GM19397 (cell line): Measurements from ENCODE around the gene C6orf47.
A peak's percentile ranks its signal among the peaks of the same experiment; 100 is the strongest.

Experiments used
- ATAC-seq: cut with Tn5 transposase; IDR thresholded peaks from one replicate; pipeline ENCODE4 v1.9.1; 2021; ENCODE audit warnings: mild to moderate bottlenecking, moderate library complexity; ENCODE audit not compliant: unreplicated experiment

C6orf47 gene

GRCh38 chr6:31661262-31662123 lies 915 bp upstream of the C6orf47 start:
- no peak for ATAC-seq

GRCh38 chr6:31659649-31660380 lies 763 bp downstream of the C6orf47 start:
- ATAC-seq, result no peak

DNA sequence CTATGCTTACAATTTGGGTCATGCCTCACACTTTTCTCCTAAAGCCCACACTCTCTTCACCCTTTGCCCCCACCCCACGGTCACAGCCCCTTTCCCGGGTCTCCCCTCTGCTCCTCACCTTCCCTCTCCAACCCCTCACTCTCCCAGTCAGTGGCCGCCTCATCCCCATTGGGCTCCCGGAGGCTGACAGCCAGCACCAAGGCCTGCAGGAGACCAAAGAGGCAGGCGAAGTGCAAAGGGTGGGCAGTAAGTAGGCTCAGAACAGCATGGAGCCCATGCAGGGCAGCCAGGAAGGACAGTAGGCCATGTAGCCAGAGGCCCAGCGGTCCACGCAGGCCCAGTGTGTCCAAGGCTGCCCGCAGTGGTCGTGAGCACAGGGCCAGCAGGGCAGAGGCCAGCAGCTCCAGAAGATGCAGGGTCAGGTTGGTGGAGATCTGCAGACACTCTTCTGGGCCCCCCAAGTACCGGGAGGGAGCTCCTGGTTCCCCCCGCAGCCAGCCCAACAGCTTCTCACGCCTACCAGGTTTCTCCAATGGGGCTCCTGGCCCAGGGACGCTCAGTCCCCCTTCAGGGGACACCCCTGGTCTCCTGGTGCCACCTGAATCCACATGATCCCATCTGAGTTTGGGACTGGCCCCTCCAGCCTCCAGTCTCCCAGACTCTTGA lies 1.5 kb downstream of the C6orf47 start:
- no peak for ATAC-seq

DNA sequence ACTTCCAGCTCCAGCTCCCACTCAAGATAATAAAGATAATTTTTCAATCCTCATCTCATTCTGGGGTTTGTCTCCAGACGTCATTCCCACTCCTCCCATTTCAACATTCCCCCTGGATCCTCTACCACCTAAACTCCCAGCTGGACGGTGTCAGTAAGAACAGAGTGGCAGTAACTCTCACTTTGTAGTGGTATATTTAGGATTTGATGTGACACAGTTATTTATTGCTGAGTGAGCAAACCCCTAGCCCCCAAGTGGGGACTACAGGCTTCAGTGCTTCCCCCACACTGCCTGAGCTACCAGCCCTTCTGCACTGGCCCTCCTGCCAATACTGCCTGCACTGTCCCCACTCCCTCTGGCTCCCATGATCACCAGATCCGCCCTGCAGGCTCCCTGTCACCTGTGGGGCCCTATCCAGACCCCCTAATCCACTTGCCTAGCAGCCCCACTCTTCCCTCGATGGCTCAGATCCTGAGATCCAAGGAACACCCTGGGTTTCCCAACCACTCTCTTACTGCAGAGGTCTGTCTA lies 2.4 kb downstream of the C6orf47 start:
- ATAC-seq, result no peak

- ATAC-seq, result no peak
Measured at GRCh38 chr6:31657406-31658157, 3.0 kb downstream of the C6orf47 start.

DNA sequence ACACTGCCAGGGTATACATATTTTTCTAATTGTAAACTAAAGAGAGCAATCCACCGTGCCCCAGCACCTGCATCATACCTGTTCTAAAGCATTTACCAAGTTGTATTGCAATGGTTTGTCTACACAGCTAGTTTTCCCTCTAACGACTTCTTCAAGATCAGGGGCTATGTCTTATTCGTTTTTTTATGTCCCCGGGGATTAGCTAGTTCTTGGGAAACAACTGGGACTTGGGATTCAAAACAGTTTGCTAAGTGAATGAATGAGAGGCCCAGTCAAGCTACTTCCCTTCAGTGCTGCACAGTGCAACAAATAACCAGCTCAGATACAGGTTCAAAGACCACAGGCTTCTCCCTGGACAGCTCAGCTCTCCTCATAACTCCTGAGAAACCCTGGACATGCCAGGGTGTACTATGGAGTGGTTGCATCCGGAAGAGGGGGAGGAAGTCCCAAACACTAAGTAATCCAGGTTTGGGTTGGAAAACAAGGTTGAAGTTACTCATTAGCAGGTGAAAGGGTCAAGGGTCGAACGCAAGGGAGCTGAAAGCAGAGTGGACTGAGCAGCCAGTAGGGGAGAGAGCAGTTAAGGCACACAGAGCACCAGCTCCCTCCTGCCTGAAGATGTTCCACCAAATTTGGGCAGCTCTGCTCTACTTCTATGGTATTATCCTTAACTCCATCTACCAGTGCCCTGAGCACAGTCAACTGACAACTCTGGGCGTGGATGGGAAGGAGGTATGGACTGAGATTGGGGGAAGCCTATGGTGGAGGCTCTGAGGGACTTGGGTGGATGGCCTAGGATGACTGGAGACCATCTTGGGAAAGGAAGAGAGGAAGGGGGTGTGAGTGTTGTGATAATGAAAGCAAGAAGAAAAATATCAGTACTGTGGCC lies 5.0 kb downstream of the C6orf47 start, which contains the start of gene APOM:
TSS of gene APOM (plus strand) at position 546 of the 889 bp plus-strand sequence. CDS start at position 619, 73 bp downstream.
- no peak for ATAC-seq

DNA sequence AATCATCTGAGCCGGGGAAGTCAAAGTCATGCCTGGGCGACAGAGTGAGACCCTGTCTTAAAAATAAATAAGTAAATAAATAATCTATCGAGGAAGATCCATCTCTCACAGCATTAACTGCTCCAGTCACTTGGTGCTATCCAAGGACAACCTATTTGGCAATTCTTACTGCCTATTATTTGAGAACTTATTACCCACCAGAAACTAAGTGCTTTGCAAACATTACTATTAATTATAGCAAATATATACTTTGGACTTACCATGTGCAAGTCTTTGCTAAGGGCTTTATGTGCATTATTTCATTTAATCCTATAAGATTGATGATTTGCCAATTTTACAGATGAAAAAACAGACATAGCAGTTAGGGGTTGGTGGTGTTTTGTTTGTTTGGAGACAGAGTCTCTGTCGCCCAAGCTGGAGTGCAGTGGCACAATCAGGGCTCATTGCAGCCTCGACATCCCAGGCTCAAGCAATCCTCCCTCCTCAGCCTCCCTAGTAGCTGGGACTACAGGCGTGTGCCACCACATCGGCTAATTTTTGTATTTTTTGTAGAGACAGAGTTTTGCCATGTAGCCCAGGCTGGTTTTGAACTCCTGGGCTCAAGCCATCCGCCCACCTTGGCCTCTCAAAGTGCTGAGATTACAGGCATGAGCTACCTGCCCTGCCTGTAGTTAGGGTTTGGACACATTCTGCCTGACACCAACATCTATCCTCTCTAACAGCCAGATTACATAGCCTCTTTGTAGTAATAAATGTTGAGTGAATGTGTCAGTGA lies 5.8 kb downstream of the C6orf47 start:
- no peak for ATAC-seq

DNA sequence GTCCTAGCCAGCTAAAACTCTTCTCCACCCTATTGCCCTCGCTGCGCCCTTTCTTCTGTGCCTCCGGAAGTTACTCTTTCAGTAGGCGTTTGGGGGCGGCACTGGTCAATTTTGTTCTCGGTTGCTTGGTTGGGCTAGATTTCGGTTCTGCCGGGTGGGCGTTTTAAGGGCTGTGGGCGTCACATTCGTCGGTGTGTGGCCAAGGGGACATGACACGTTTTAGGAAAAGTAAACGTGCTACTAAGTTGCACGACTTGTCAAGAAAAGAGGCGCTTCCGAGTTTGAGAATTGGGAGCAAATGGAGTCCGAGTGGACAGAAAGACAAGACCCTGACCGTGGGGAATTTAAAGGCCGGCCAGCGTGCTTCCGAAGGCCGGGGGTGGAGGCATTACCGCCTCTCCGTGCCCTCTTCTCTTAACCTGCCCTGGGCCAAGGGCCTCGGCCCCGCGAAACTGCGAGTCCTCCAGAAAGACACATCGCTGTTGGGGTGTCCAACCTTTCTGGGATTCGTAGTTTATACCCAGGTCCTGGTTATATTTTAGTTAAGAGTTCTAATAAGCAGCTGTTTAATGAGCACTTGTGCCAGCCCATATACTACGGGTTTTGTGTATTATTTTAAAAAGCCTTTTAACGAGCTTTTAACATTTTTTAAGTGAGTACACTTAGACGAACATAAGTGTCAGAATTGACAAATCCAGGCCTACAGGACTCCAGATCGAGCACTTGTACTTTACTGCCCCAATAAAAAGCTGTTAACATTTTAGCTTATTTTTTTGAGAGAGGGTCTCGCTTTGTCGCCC lies 7.5 kb downstream of the C6orf47 start:
- ATAC-seq, result peak; percentile 57

GRCh38 chr6:31651602-31652191 lies 8.9 kb downstream of the C6orf47 start:
- peak; percentile 25 for ATAC-seq

DNA sequence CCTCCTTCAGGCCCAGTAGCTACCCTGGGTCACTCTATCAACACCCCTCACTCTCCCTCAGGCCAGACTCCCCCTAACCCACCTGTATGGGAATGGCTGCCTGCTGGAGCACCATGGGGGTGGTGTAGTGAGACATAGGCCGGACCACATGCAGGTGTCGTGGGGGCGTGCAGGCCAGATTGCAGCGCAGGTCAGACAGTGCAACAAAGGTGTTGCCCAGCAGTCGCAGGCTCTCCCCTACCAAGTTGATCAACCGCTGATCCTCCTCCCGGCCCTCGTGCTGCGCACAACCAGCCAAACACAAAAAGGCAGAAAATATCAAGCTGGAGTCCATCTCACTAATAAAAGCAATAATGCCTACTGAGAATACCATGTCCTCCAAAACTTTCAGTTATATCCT lies 15.3 kb downstream of the C6orf47 start:
- ATAC-seq, result no peak

DNA sequence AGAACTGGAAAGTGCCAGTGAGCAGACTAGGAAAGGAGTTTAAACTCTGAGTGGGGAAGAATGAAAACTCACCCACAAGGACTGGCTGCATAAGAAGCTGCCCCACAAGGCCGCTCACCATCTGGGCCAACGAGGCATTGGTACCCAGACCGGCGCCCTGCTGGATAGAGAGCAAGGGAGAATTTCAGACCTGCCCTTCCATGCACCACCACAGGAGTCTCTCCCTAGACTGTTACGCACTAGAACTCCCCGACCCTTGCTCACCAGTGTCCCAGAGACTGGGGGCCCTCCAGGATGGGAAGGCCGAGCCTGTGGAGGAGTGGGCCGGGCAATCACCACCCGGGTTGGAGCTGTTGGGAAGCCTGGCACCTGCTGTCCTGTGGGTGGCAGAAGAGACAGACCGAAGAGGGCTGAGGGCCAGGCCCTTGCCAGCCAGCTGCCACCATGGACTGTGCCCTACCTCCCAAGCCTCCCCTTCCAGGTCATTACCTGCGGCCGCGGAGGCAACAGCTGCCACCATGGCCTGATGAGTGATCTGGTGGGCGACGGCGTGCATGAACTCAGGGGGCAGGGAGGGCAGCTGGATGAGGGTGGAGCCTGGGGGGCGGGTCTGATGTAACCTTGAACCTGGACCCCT lies 16.6 kb downstream of the C6orf47 start:
- no peak for ATAC-seq

DNA sequence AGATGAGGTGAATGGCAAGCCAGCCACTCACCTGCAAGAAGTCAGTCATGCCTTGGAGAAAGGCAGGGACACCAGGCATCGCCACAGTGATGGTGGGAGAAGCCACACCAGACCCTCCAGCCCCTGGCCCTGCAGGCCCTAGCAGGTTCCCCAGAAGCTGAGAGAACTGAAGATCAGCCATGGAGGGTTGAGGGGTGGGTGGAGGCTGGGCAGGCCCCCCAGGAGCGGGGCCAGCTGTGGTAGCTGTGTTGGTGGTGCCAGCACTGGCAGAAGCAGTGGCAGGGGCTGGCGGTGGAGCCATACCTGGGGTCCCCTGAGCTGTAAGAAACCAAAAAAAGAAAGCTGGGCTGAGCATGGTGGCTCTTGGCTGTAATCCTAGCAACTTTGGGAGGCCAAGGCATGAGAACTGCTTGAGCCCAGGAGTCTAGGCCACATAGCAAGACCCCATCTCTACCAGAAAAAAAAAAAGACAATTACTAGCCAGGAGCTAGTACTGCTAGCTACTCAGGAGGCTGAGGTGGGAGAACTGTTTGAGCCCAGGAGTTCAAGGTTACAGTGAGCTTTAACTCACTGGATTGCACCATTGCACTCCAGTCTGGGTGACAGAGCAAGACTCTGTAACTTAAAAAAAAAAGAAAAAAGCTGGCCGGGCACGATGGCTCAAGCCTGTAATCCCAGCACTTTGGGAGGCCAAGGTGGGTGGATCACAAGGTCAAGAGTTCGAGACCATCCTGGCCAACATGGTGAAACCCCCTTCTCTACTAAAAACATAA lies 17.6 kb downstream of the C6orf47 start:
- no peak for ATAC-seq

DNA sequence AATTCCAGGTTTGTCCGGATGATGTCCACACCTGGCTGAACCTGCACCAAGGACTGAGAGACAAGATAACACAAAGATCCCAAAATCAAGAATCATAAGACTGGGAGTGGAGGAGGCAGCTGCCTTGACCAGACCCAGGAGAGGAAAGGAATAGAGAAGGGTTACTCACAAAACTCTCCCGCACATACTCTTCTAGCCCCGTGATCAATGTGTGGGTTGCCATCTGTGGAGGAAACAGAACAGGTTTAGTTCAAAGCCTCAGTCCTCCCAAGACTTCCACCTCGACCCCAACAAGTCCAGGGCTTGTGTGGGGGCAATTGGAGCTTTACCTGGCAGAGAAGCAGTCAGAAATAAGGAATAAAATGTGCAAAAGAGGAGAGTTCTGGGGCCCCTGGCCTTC lies 19.2 kb downstream of the C6orf47 start:
- ATAC-seq, result no peak

GRCh38 chr6:31640612-31641011 lies 20.0 kb downstream of the C6orf47 start:
- no peak for ATAC-seq

DNA sequence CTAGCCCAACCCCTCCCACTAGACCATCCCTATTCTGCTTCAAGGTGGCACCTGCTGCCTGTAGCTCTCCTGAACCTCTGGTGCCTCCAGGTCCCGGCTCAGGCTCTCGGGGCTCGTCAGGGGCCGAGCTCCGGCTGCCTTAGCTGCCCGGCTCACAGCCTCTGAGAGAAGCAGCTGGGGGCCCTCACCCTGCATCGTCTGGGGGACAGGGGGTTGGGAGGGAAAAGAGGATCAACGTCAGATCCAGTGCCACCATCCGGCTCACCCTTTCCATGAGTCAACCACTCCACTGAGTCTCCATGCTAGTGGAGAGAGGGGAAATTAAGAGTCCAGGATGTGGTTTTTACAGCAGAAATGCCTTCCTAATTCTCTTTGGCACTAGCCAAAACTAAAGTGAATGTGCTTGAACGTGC lies 21.1 kb downstream of the C6orf47 start:
- no peak for ATAC-seq

GRCh38 chr6:31639043-31639442 lies 21.5 kb downstream of the C6orf47 start:
- no peak for ATAC-seq
